ENCODE data around the gene TXNRD2.

- TF ChIP-seq CTCF (conservative IDR thresholded peaks at IDR 0.05; ENCODE audit: low read depth, low read length): no peak
- no peak for TF ChIP-seq EZH2 (IDR thresholded peaks at IDR 0.05; ENCODE audit: low read length, unreplicated experiment)
Measured at GRCh38 chr22:19852177-19852781, 89.3 kb downstream of the TXNRD2 start.

Data from PC-3 (cell line).